ENCODE results near the gene TMEM256.

DNA sequence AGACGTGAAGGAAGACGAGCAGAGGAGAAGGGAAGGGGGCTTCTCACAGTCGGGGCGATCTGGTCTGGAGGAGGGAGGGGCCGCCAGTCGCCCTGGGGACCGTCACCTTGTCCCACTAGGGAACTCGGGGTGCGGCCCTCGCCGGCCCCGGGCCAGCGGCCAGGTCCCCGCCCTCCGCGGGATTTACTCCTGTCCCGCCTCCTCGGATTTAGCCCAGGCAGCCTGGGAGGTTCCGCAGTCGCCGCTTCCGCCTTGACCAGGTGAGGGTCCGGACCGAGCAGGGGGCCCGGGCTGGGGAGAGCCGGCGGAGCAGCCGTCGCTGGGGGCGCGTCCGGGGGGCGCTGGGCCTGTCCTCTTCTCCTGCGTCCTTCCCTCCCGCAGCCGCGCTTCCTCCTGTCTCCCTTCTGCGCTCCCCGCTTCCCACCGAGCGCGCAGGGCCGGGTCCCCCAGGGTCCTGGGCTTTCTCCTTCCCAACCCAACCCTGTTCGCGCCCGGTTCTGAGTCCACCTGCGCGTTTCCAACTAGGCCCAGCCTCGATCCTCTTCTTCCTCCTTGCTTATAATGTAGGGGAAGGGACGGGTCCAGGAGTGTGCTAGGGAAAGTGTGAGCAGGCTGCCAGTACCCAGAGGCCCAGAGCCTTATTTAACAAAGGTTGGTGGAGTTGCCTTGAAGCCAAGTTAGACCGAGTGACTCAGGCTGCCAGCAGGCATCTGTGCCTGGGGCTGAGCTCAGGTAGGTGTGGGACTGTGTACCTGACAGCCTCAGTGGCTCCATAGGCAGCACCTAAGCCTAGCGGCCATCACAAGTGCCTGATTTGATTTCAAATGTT is 22.8 kb downstream of the TMEM256 start, which contains the start of gene TNK1:
- TF ChIP-seq GATA2 (IDR thresholded peaks at IDR 0.05; ENCODE audit: low read depth, low read length) (no peak), GATA3 (IDR thresholded peaks at IDR 0.05; ENCODE audit: low read depth, low read length) (no peak)

Measured in SH-SY5Y (cell line).